NCI-H446 (cell line): ENCODE results near the gene SMARCC2.
"Not testable (repeated sequence)": the region's sequence is repeated elsewhere in the genome, so short reads cannot be mapped to it uniquely, and the experiment has no call there.

ENCODE experiments used
- DNase-seq, 2 experiments: peaks; one replicate each; lab custom pipeline; 2025; lab: John Stamatoyannopoulos, UW

Gene SMARCC2

DNA sequence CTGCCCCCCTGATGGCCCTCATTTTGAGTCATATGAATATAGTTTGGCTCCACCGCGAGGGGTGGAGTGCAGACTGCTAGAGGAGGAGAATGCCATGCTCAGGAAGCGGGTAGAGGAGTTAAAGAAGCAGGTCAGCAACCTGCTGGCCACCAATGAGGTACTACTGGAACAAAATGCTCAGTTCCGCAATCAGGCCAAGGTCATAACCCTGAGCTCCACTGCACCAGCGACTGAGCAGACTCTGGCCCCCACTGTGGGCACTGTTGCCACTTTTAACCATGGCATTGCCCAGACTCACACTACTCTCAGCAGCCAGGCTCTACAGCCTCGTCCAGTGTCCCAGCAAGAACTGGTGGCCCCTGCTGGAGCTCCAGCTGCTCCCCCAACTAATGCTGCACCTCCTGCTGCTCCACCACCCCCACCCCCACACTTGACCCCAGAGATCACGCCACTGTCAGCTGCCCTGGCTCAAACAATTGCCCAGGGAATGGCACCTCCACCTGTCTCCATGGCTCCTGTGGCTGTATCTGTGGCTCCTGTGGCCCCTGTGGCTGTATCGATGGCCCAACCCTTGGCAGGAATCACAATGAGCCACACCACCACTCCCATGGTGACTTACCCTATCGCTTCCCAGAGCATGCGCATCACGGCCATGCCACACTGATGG, 67.9 kb downstream of the SMARCC2 start:
- no peak for DNase-seq

DNA sequence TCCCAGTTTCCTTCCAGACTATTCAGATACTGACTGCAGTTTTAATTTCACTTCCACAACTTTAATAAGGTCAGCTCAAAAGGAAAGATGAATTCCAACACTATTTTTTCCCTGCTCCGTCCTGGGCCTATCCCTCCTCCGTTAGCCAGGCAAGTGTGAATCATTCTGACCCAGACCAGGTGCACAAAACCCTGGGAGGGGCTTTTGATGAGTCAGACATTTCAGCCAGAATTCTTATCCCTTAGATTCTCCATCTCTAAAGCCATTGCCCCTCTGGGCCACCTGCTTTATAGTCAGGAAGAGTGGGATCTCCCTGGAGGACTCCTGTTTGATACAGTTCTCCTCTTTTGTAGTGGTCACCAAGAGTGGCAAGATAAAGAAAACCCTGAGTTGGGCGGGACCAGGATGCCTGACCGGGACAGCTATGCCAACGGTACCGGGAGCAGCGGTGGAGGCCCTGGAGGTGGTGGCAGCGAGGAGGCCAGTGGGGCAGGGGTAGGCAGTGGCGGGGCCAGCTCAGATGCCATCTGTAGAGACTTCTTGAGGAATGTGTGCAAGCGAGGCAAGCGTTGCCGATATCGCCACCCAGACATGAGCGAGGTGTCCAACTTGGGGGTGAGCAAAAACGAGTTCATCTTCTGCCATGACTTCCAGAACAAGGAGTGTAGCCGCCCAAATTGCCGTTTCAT, 69.0 kb downstream of the SMARCC2 start:
- no peak for DNase-seq

DNA sequence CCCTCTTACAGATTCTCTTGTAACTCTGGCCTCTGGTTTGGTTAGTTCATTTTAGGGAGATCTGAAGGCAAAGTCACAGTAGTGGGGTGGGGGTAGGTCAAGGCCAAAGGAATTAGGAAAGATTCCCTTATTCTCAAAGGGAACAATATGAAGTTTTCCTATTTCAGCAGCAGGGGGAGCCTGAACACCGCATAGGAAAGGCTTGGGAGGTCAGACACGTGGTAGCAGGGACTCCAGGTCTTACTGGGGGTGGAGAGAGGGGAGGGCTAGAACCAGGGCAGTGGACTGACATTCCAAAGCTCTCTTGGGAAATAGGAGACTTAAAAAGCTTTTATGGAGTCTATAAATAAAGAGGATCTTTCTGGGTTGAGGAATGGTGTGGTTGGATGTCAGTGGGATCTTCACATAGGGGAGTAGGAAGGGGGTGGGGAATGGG, 69.9 kb downstream of the SMARCC2 start:
- DNase-seq, result peak; percentile 83 to 88

DNA sequence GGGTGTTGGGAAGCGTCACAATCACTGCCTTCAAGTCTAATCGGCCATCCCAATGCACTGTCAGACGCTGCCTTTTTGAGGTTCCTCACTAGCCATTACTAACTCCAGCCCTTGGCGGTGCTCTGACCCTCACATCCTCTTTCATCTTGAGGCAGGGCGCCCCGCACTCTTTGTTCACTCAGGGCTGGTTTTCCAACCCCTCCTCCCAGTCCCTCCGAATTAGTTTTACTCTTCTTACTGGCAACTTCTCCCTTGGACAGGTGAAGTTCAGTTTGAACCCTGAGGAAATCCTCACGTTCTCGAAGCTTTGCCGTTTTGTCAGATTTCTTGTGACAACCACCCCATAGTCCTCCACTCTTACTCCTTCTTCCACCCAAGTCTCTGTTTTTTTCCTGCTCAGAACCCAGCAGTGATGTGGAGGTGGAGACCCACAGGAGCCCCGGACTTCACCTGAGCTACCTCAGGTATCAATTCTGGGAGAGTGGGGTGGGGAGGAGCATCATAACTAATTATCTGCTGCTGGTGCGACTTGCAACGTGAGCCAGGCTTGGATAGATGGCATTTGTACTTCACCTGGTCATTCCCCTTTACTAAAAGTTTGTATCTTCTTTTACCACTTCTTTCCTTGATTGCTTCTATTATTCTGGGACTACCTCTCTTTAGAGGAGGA, 70.5 kb downstream of the SMARCC2 start:
- no peak for DNase-seq

DNA sequence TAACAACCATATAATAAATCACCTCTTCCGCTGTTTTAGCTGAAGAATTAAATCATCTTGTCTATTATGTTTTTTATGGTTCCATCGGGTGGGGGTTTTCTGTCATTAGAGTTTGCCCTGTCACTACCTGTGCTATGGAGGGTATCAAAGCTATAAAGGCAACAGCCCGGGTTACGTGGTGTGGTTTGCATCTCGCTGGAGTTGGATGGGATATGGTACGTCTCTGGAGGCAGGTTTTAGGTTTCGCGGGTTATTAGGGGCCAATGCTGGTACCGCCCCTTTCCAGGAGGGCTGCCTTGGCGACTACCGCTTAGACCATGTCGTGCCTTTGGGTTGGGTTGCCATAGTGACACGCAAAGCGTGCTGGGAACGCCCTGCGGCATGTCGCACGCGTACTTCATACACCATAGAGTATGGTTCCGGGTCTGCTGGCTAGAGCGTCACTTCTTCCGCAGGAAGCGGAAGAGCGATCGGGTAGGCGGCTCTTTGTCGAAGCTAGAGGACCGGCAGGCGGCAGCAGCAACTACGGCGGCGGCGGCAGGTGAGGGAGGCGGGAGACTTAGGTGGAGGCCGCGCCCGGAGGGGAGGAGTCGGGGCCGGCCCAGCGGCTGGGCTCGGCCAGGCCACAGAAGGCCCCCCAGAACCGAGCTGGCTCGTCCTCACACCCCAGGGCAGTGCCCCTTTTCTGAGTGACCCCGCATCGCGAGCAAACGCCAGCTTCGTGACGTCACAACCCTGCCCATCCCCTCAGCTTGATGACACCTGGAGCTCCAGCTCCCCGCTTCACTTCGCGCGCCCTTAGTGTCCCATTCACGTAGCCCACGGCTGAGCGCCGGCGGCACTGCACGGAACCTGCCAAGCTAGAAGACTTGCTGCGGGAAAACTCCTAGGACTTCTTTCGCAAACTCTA, 71.2 kb downstream of the SMARCC2 start, which contains the start of gene ZC3H10:
Gene ZC3H10, plus strand, starts transcription at position 489 of the 910 bp plus-strand sequence. CDS start 2,297 bp downstream, outside the sequence.
- DNase-seq, result peak; percentile 96 to 99

DNA sequence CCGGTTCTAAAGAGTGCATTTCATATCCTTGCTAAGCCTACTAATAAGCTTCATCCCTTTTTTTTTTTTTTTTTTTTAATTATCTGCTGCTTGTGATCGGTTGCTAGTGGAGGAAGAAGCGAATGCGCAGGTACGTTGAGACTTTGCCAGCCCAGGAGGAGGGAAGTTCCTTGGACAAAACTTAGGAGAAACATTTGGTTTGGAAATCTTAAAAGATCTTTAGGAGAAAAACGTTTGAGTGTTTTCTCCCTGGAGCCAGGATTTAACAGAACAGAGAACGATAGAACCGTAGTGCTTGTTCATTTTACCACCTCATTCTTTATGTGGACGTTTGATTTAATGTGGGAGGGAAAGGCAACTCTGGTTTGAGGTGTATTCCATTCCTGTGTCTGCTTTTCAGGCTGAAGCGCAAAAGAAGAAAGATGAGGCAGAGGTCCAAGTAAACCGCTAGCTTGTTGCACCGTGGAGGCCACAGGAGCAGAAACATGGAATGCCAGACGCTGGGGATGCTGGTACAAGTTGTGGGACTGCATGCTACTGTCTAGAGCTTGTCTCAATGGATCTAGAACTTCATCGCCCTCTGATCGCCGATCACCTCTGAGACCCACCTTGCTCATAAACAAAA, 72.1 kb downstream of the SMARCC2 start:
- not testable (repeated sequence) for DNase-seq

DNA sequence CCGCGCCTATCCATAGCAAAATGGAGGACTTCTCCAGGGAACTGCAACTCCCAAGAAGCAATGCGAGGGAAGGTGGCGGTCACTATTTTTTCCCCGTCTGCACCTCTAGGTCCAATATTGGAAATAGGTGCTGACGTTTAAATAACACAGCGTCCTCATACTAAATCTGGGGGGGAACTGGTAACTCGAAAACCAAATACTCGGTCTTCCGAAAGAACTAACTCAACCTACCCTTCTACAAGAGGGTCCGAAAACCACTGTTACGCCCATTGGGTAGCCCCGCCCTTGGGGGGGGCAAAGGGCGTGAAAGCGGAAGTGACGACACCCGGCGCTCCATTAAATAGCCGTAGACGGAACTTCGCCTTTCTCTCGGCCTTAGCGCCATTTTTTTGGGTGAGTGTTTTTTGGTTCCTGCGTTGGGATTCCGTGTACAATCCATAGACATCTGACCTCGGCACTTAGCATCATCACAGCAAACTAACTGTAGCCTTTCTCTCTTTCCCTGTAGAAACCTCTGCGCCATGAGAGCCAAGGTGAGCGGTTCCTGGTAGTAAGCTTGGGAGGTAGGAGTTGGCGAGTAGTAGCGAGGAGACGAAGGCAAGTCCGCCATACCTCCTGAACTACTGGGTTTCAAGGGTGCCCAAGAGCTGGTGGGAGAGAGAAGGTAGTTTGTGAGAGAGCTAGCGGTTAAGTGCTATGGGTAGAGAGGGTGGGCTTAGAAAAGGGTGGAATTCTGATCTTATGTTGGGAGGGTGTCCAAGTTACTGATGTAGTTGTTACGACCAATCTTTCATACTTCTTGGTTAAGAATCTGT, 72.8 kb downstream of the SMARCC2 start, which contains the start of gene RPL41:
Gene RPL41, plus strand, starts transcription at position 367 of the 815 bp plus-strand sequence.
- DNase-seq, result peak; percentile 96

DNA sequence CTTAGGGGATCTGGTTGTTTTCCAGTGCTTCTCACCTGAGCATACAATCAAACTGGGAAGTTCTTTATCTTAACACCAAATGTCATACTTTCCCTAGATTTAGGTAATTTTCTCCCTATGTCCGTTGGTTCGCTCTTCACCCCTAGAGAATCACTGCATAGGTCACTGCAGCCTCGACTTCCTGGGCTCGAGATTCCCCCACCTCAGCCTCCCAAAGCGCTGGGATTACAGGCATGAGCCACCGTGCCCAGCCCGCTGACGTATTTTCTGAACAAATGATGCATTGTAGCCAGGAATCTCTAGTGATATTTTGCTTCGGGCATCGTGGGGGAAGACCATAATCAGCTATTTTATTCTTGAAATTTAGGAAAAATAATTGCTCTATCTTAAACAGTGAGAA, 74.0 kb downstream of the SMARCC2 start:
- no peak for DNase-seq

DNA sequence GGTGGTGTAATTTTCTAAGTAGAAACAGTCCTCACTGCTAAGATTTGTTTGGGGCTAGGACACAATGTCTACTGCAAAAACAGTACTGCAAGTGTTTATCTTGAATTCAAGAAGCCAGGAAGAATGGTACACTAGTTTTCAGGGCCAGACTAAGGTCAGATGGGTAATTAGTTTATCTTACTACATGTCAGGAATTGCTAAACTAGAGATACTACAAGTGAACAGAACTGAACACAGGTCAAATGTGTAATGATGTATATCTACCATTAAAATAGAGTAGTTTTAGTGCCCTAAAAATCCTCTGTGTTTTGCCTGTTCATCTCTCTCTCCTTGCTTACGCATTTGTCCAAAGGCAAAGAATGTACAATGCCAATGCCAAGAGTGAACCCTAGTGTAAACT, 75.2 kb downstream of the SMARCC2 start:
- DNase-seq, result no peak
